Eye (tissue), 1 donor: Measurements from ENCODE around the gene SCAP.
"Not testable (repeated sequence)": the region's sequence is repeated elsewhere in the genome, so short reads cannot be mapped to it uniquely, and the experiment has no call there.

Experiments used
- DNase-seq: peaks from one replicate; pipeline ENCODE4 v3.0.0-alpha.2; 2015

The SCAP gene

GRCh38 chr3:47479826-47480160, 4.1 kb upstream of the SCAP start:
- no peak for DNase-seq

- DNase-seq, result no peak
These were observed 2.3 kb upstream of the SCAP start for GRCh38 chr3:47478022-47478421.

GRCh38 chr3:47476644-47477199, 981 bp upstream of the SCAP start:
- no peak for DNase-seq

GRCh38 chr3:47476330-47476626, 537 bp upstream of the SCAP start:
- no peak for DNase-seq

- DNase-seq, result no peak
These were observed 642 bp downstream of the SCAP start for GRCh38 chr3:47475029-47475569.

- DNase-seq, result no peak
These were observed 2.4 kb downstream of the SCAP start for GRCh38 chr3:47473391-47473790.

- no peak for DNase-seq
These were observed 6.1 kb downstream of the SCAP start for GRCh38 chr3:47469616-47470015.

GRCh38 chr3:47468315-47468714, 7.4 kb downstream of the SCAP start:
- DNase-seq, result not testable (repeated sequence)

GRCh38 chr3:47464588-47464987, 11.2 kb downstream of the SCAP start:
- DNase-seq, result no peak

- DNase-seq, result not testable (repeated sequence)
These were observed 16.1 kb downstream of the SCAP start for GRCh38 chr3:47459534-47460085.

GRCh38 chr3:47456984-47457383, 18.8 kb downstream of the SCAP start:
- no peak for DNase-seq

- DNase-seq, result no peak
These were observed 19.8 kb downstream of the SCAP start for GRCh38 chr3:47455806-47456452.

- no peak for DNase-seq
These were observed 23.1 kb downstream of the SCAP start for GRCh38 chr3:47452453-47453215.

- DNase-seq, result no peak
These were observed 31.6 kb downstream of the SCAP start for GRCh38 chr3:47444103-47444502.

GRCh38 chr3:47443611-47443995, 32.1 kb downstream of the SCAP start:
- no peak for DNase-seq

- no peak for DNase-seq
These were observed 33.8 kb downstream of the SCAP start for GRCh38 chr3:47441796-47442551.

GRCh38 chr3:47440131-47440530, 35.6 kb downstream of the SCAP start:
- no peak for DNase-seq

- DNase-seq, result no peak
These were observed 39.6 kb downstream of the SCAP start for GRCh38 chr3:47436180-47436579.

- DNase-seq, result no peak
These were observed 40.9 kb downstream of the SCAP start for GRCh38 chr3:47434849-47435248.

- no peak for DNase-seq
These were observed 41.9 kb downstream of the SCAP start for GRCh38 chr3:47433796-47434195.

- DNase-seq, result no peak
These were observed 43.1 kb downstream of the SCAP start for GRCh38 chr3:47432673-47433072.

GRCh38 chr3:47431225-47431624, 44.5 kb downstream of the SCAP start:
- DNase-seq, result no peak

- DNase-seq, result no peak
These were observed 45.1 kb downstream of the SCAP start for GRCh38 chr3:47430606-47431005.
